Measurements from ENCODE around the gene PNMT.

Gene PNMT

GRCh38 chr17:39648616-39649366 is 19.5 kb upstream of the PNMT start:
- Histone ChIP-seq H3K9ac (ENCODE audit: low read length) (no peak overlapping the region), H3K9me3 (ENCODE audit: low read length) (no peaks in the 10 kb centered on the region), H3K27ac (ENCODE audit: low read depth, low read length) (no peak overlapping the region), H3K27me3 (ENCODE audit: control insufficient read depth in 1 of 2, insufficient read depth in 2 of 2, low read length in 2 of 2) (no peaks in the 10 kb centered on the region), H3K4me3 (ENCODE audit: low read depth in 1 of 2, low read length in 2 of 2) (no peak overlapping the region), H3K36me3 (ENCODE audit: insufficient read depth, low read length) (no peaks in the 10 kb centered on the region), H3K4me1 (ENCODE audit: insufficient read depth, low read length) (no peaks in the 10 kb centered on the region)

GRCh38 chr17:39650121-39650579 is 18.1 kb upstream of the PNMT start:
- Histone ChIP-seq H3K4me1 (ENCODE audit: insufficient read depth, low read length) (no peaks in the 10 kb centered on the region), H3K36me3 (ENCODE audit: insufficient read depth, low read length) (no peaks in the 10 kb centered on the region), H3K27ac (ENCODE audit: low read depth, low read length) (no peak overlapping the region), H3K9me3 (ENCODE audit: low read length) (no peaks in the 10 kb centered on the region), H3K27me3 (ENCODE audit: control insufficient read depth in 1 of 2, insufficient read depth in 2 of 2, low read length in 2 of 2) (no peaks in the 10 kb centered on the region), H3K4me3 (ENCODE audit: low read depth in 1 of 2, low read length in 2 of 2) (no peak overlapping the region), H3K9ac (ENCODE audit: low read length) (no peak overlapping the region)

- H3K36me3 ChIP-seq (ENCODE audit: insufficient read depth, low read length): no peaks in the 10 kb centered on the region
- H3K9ac ChIP-seq (ENCODE audit: low read length): no peak overlapping the region
- no peak overlapping the region for H3K4me3 ChIP-seq (ENCODE audit: low read depth in 1 of 2, low read length in 2 of 2)
- no peaks in the 10 kb centered on the region for H3K9me3 ChIP-seq (ENCODE audit: low read length)
- H3K27me3 ChIP-seq (ENCODE audit: control insufficient read depth in 1 of 2, insufficient read depth in 2 of 2, low read length in 2 of 2): no peaks in the 10 kb centered on the region
- H3K27ac ChIP-seq (ENCODE audit: low read depth, low read length): no peak overlapping the region
- H3K4me1 ChIP-seq (ENCODE audit: insufficient read depth, low read length): no peaks in the 10 kb centered on the region
These were observed 16.2 kb upstream of the PNMT start for GRCh38 chr17:39651923-39652586.

- H3K4me1 ChIP-seq (ENCODE audit: insufficient read depth, low read length): no peaks in the 10 kb centered on the region
- H3K36me3 ChIP-seq (ENCODE audit: insufficient read depth, low read length): peaks cover 2% of the 10 kb centered on the region
- H3K27ac ChIP-seq (ENCODE audit: low read depth, low read length): no peak overlapping the region
- no peaks in the 10 kb centered on the region for H3K9me3 ChIP-seq (ENCODE audit: low read length)
- no peaks in the 10 kb centered on the region for H3K27me3 ChIP-seq (ENCODE audit: control insufficient read depth in 1 of 2, insufficient read depth in 2 of 2, low read length in 2 of 2)
- H3K9ac ChIP-seq (ENCODE audit: low read length): no peak overlapping the region
- no peak overlapping the region for H3K4me3 ChIP-seq (ENCODE audit: low read depth in 1 of 2, low read length in 2 of 2)
These were observed 15.5 kb upstream of the PNMT start for GRCh38 chr17:39652587-39653315.

- Histone ChIP-seq H3K4me1 (ENCODE audit: insufficient read depth, low read length) (no peaks in the 10 kb centered on the region), H3K27me3 (ENCODE audit: control insufficient read depth in 1 of 2, insufficient read depth in 2 of 2, low read length in 2 of 2) (no peaks in the 10 kb centered on the region), H3K9me3 (ENCODE audit: low read length) (no peaks in the 10 kb centered on the region), H3K4me3 (ENCODE audit: low read depth in 1 of 2, low read length in 2 of 2) (no peak overlapping the region), H3K27ac (ENCODE audit: low read depth, low read length) (no peak overlapping the region), H3K9ac (ENCODE audit: low read length) (no peak overlapping the region), H3K36me3 (ENCODE audit: insufficient read depth, low read length) (peaks cover 8% of the 10 kb centered on the region)
These were observed 15.0 kb upstream of the PNMT start for GRCh38 chr17:39653316-39653661.

GRCh38 chr17:39653662-39654331 is 14.5 kb upstream of the PNMT start:
- Histone ChIP-seq H3K4me1 (ENCODE audit: insufficient read depth, low read length) (no peaks in the 10 kb centered on the region), H3K27me3 (ENCODE audit: control insufficient read depth in 1 of 2, insufficient read depth in 2 of 2, low read length in 2 of 2) (no peaks in the 10 kb centered on the region), H3K36me3 (ENCODE audit: insufficient read depth, low read length) (peaks cover 9% of the 10 kb centered on the region), H3K4me3 (ENCODE audit: low read depth in 1 of 2, low read length in 2 of 2) (no peak overlapping the region), H3K27ac (ENCODE audit: low read depth, low read length) (no peak overlapping the region), H3K9me3 (ENCODE audit: low read length) (no peaks in the 10 kb centered on the region), H3K9ac (ENCODE audit: low read length) (no peak overlapping the region)

- H3K4me1 ChIP-seq (ENCODE audit: insufficient read depth, low read length): no peaks in the 10 kb centered on the region
- H3K27me3 ChIP-seq (ENCODE audit: control insufficient read depth in 1 of 2, insufficient read depth in 2 of 2, low read length in 2 of 2): no peaks in the 10 kb centered on the region
- peaks cover 13% of the 10 kb centered on the region for H3K36me3 ChIP-seq (ENCODE audit: insufficient read depth, low read length)
- H3K9me3 ChIP-seq (ENCODE audit: low read length): no peaks in the 10 kb centered on the region
- no peak overlapping the region for H3K9ac ChIP-seq (ENCODE audit: low read length)
- H3K27ac ChIP-seq (ENCODE audit: low read depth, low read length): no peak overlapping the region
- H3K4me3 ChIP-seq (ENCODE audit: low read depth in 1 of 2, low read length in 2 of 2): no peak overlapping the region
These were observed 13.1 kb upstream of the PNMT start for GRCh38 chr17:39655105-39655504.

GRCh38 chr17:39658346-39658745 is 9.9 kb upstream of the PNMT start:
- Histone ChIP-seq H3K9ac (ENCODE audit: low read length) (no peak overlapping the region), H3K4me1 (ENCODE audit: insufficient read depth, low read length) (no peaks in the 10 kb centered on the region), H3K27ac (ENCODE audit: low read depth, low read length) (no peak overlapping the region)

GRCh38 chr17:39658760-39659159 is 9.5 kb upstream of the PNMT start:
- no peaks in the 10 kb centered on the region for H3K27me3 ChIP-seq (ENCODE audit: control insufficient read depth in 1 of 2, insufficient read depth in 2 of 2, low read length in 2 of 2)
- H3K36me3 ChIP-seq (ENCODE audit: insufficient read depth, low read length): peaks cover 29% of the 10 kb centered on the region
- H3K4me3 ChIP-seq (ENCODE audit: low read depth in 1 of 2, low read length in 2 of 2): no peak overlapping the region
- H3K9ac ChIP-seq (ENCODE audit: low read length): no peak overlapping the region
- H3K9me3 ChIP-seq (ENCODE audit: low read length): no peaks in the 10 kb centered on the region
- no peak overlapping the region for H3K27ac ChIP-seq (ENCODE audit: low read depth, low read length)
- no peaks in the 10 kb centered on the region for H3K4me1 ChIP-seq (ENCODE audit: insufficient read depth, low read length)

More at GRCh38 chr17:39658346-39658745, 9.9 kb upstream of the PNMT start:
- Histone ChIP-seq H3K36me3 (ENCODE audit: insufficient read depth, low read length) (peaks cover 29% of the 10 kb centered on the region), H3K27me3 (ENCODE audit: control insufficient read depth in 1 of 2, insufficient read depth in 2 of 2, low read length in 2 of 2) (no peaks in the 10 kb centered on the region), H3K9me3 (ENCODE audit: low read length) (no peaks in the 10 kb centered on the region), H3K4me3 (ENCODE audit: low read depth in 1 of 2, low read length in 2 of 2) (no peak overlapping the region)

- Histone ChIP-seq H3K4me3 (ENCODE audit: low read depth in 1 of 2, low read length in 2 of 2) (no peak overlapping the region), H3K36me3 (ENCODE audit: insufficient read depth, low read length) (peaks cover 29% of the 10 kb centered on the region), H3K4me1 (ENCODE audit: insufficient read depth, low read length) (no peaks in the 10 kb centered on the region), H3K9ac (ENCODE audit: low read length) (no peak overlapping the region), H3K27ac (ENCODE audit: low read depth, low read length) (no peak overlapping the region), H3K9me3 (ENCODE audit: low read length) (no peaks in the 10 kb centered on the region), H3K27me3 (ENCODE audit: control insufficient read depth in 1 of 2, insufficient read depth in 2 of 2, low read length in 2 of 2) (no peaks in the 10 kb centered on the region)
These were observed 8.8 kb upstream of the PNMT start for GRCh38 chr17:39659279-39660010.

GRCh38 chr17:39660011-39660360 is 8.3 kb upstream of the PNMT start:
- Histone ChIP-seq H3K4me3 (ENCODE audit: low read depth in 1 of 2, low read length in 2 of 2) (no peak overlapping the region), H3K9me3 (ENCODE audit: low read length) (no peaks in the 10 kb centered on the region), H3K36me3 (ENCODE audit: insufficient read depth, low read length) (peaks cover 29% of the 10 kb centered on the region), H3K27ac (ENCODE audit: low read depth, low read length) (no peak overlapping the region), H3K9ac (ENCODE audit: low read length) (no peak overlapping the region), H3K27me3 (ENCODE audit: control insufficient read depth in 1 of 2, insufficient read depth in 2 of 2, low read length in 2 of 2) (peaks cover 0 to 3% of the 10 kb centered on the region in 2 donors), H3K4me1 (ENCODE audit: insufficient read depth, low read length) (no peaks in the 10 kb centered on the region)

Data from muscle layer of colon (tissue), 2 donors.